ENCODE measurements around the gene AVPR2.

Gene AVPR2

GRCh38 chrX:153930011-153930910 is 25.8 kb downstream of the AVPR2 start:
- DNase-seq (ENCODE audit: low read depth in 2 of 2, low spot score in 1 of 2) = no peak

DNA sequence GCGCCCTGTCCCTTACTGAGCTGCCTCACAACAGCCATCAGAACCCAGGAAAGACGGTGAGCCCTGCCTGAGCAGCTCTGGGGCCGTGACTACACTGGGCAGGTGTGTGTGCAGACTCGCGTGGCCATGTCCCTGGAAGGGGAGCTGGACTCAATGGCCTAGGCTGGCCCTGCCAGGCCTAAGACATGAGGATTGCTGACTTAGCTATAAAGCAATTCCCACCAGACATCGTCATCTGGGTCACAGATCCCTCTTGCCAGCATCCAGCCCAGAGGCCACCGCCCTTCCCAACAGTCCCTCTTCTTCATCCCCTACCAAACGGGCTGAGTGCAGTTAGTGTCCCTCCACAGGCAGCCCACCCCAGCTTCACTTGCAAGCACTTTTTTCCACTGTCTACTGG is 26.7 kb downstream of the AVPR2 start:
- no peak for DNase-seq (ENCODE audit: low read depth in 2 of 2, low spot score in 1 of 2)

GRCh38 chrX:153931748-153932147 is 27.3 kb downstream of the AVPR2 start:
- DNase-seq (ENCODE audit: low read depth in 2 of 2, low spot score in 1 of 2) = no peak

DNA sequence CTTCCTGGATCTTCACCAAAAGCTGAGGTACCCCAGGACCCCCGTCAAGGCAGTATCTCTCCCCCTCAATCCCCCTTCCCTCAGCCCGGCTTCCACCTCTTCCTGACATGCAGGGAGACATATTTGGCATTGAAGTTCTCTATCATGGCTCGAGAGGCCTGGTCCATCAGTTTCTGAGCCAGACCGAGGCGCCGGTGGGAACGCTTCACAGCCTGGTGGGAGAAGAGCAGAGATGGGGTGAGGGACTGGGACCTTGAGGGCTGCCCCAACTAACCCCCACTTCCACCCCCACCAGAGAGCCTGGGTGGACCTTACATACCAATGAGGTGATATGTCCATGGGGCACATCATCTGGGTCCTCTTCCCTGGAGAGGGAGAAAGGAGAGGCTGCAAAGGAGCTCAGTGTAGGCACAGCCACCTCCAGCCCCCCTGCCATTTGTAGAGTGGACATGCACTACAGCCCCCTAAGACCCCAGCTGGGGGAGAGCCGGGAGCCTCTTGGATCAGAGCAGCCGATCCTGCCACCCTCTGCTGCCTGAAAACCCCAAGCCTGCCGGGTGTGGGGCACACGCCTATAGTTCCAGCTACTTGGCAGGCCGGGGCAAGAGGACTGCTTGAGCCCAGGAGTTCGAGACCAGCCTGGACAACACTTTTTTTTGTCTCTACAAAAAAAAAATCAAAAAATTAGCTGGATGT is 27.9 kb downstream of the AVPR2 start:
- no peak for DNase-seq (ENCODE audit: low read depth in 2 of 2, low spot score in 1 of 2)

DNA sequence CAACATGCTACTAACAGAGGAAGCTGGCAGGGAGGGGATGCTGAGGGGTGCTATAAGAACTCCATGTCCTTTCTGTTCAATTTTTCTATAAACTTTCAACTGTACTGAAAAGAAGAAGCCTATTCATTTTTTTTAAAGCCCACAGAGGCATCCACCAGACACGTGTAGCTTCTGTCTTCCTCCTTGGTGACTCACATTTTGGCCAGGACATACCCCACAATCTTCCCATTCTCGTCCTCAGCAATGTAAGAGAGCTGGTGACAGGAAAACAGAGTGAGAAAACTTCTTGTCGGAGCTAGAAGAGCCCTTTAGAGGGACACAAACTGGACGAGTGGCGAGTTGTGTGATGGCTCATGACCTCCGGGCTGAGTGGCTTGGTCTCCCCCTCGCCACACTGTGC is 29.3 kb downstream of the AVPR2 start:
- no peak for DNase-seq (ENCODE audit: low read depth in 2 of 2, low spot score in 1 of 2)

GRCh38 chrX:153934148-153934761 is 29.8 kb downstream of the AVPR2 start:
- no peak for DNase-seq (ENCODE audit: low read depth in 2 of 2, low spot score in 1 of 2)

GRCh38 chrX:153934762-153935325 is 30.4 kb downstream of the AVPR2 start, which contains the start of gene NAA10:
NAA10 (minus strand) TSS chrX:153935037; CDS start chrX:153934904, 133 bp downstream.
- DNase-seq (ENCODE audit: low read depth in 2 of 2, low spot score in 1 of 2) = peak in 1 of 2 donors; percentile 55

DNA sequence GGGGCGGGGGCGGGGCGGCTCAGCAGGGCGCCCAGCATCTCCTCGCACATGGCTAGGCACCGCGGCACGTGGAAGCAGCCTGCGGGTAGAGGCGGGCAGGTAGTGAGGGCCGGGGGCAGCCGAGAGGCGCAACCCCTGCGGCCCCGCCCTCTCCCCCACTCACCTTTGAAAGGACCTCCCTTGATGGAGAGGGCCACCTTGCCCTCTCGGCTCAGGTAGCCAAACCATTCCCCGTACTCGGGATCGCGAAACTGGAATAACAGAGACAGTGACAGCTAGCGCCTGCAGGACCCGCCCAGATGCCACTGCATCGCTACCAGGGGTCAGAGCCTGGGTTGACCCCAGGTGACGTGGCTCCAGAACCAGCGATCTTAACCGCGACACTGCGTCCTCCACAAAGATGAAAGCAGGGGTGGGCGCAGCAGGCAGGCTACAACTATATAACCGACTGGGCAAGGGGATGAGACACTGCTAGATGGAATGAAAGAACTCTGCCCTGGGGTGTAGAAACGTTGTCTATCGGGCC is 30.9 kb downstream of the AVPR2 start:
- no peak for DNase-seq (ENCODE audit: low read depth in 2 of 2, low spot score in 1 of 2)

- no peak for DNase-seq (ENCODE audit: low read depth in 2 of 2, low spot score in 1 of 2)
These were observed 32.6 kb downstream of the AVPR2 start for GRCh38 chrX:153937056-153937455.

GRCh38 chrX:153938226-153938786 is 33.8 kb downstream of the AVPR2 start:
- no peak for DNase-seq (ENCODE audit: low read depth in 2 of 2, low spot score in 1 of 2)

- no peak for DNase-seq (ENCODE audit: low read depth in 2 of 2, low spot score in 1 of 2)
These were observed 35.1 kb downstream of the AVPR2 start for GRCh38 chrX:153939573-153939972.

DNA sequence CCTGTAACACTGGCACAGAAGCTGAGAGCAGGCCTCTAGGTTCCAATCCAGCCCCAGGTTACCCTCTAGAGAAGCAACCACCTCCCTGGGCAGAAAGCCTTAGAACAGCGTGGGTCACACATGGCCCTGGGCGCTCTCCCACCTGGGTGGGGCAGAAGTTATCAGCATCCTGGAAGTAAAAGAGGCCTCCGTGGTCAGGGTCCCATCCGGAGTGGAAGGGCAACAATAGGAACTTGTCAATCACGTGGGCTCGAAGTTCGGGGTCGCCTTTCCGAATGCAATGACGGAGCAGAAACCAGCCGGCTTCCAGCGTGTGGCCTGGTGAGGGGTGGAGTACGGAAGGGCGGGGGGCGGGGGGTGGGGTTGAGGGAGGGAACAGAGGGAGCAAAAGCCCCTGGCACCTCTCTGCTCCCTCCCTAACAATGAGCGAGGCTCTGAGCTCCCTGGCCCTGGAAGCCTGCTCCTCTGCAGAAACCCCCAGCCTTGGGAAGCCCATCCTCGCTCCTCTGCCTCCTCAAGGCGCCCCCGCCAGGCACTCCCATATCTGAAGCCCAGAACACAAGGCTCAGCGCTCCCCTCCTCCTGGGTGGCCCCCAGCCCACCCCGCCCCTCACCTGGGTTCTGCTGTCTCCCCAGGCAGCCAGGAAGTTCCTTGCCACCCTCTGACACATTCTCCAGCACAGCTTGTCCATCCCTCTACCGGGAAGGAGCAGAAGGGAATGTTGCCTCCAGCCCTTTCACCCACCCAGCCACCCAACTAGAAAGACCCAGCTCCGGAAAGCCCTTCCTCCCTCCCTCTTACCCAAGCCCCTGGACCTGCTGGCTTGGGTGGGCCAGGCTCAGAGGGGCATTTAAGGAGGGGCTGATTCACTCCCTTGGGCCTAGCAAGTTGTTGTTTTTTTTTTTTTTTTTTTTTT is 37.1 kb downstream of the AVPR2 start:
- no peak for DNase-seq (ENCODE audit: low read depth in 2 of 2, low spot score in 1 of 2)

DNA sequence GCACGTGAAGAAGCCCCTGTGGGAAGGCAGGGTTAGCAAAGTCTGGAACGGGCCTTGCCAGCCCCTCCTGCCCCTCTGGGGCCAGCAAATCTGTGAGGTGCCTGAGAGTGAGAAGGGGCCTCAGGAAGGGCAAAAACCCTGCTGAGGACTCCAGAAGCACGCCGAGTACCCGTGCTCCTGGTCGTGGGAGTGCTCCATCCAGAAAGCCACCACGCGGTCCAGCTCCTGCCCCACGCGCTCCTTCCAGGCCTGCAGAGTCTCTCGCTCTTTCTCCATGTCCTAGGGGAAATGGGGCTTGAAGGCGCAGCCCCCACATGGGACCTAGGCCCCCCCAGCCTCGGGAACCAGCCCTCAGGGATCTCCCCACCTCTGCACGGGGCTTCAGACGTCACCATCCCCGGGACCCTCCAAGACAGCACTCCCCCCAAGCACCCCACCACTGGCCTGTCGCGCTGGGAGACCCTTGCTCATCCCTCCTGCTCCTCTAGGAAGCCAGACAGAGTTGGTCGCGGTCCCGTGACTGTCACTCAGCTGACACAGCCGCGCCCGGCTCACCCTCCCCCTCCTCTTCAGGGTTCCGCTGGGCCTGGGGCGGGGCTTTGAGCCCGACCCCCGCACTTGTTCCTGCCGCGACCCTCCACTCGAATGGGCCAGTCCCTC is 39.8 kb downstream of the AVPR2 start, which contains the start of gene RENBP:
Gene RENBP, minus strand, starts transcription at position 504 of the 660 bp plus-strand sequence. Its CDS starts 33 bp downstream, at position 471.
- DNase-seq (ENCODE audit: low read depth in 2 of 2, low spot score in 1 of 2) = no peak

DNA sequence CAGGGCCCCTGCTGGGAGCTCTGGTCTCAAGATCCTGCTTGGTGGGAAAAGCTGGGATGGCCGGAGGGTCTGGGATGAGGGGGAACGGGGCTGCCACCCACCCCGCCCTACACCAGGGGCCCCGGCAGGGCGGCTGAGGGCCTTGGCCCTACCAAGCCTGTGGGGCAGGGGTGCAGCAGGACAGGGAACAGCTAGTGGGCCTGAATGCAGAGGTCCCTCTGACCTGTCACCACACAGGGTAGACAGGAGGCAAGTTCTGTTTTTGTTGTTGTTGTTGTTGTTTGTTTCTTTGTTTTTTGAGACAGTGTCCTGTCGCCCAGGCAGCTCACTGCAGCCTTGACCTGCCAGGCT is 40.3 kb downstream of the AVPR2 start:
- no peak for DNase-seq (ENCODE audit: low read depth in 2 of 2, low spot score in 1 of 2)

DNA sequence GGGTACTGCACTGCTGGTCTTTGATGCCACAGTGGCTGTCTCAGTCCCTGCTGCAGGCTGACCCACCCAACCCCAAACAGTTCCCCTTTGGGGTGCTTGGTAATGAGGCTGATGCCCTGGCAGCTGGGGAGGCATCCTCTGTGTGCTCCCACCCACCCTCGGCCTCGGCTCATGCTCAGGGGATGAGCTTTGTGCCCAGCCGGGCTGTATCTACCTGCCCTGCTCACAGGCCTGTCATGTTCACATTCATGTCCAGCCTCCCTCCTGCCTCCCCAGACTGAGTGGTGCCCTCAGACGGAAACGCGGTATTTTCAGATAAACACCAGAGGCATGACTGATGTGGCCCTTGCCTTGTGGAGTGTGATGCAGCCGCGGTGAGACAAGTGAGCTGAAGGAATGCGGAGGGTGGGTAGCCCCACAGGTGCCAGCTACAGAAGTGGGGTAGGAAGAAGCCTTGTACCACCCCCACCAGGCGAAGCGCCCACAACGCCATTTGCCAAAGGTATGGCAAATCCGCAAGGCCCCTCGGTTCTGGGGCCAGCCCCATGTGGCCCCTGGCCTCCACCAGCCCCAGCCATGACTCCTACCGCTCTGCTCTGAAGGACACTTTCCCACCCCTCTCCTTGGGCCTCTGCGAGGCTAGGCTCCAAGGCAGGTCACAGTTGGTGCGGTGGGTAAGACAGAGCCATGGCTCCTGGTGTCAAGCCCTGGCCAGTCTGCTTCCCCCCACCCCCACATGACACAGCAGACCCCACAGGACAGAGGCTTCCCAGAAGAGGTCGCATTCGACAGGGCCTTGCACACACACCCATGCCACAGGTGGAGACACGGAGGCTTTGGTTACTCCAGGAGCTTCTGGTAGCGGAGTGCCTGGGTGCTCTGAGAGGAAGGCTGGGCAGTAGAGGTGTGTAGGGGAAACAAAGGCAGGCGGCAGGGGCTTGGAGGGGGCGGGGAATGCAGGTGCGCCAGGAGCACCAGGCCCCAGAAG is 41.8 kb downstream of the AVPR2 start:
- DNase-seq (ENCODE audit: low read depth in 2 of 2, low spot score in 1 of 2) = no peak

- DNase-seq (ENCODE audit: low read depth in 2 of 2, low spot score in 1 of 2) = peak in 1 of 2 donors; percentile 52
These were observed 42.7 kb downstream of the AVPR2 start for GRCh38 chrX:153947009-153947769.

GRCh38 chrX:153948002-153948466 is 43.6 kb downstream of the AVPR2 start:
- DNase-seq (ENCODE audit: low read depth in 2 of 2, low spot score in 1 of 2) = no peak
